Activated T-cell treated with anti-CD3 and anti-CD28 coated beads, Interleukin-2, amount 50 U/mL, for 48 hours (primary cell): ENCODE results near the gene HOXD10.

Experiments
- DNase-seq, 2 experiments: peaks; one replicate each; pipeline ENCODE4 v3.0.0-alpha.2; 2020

HOXD10 gene

DNA sequence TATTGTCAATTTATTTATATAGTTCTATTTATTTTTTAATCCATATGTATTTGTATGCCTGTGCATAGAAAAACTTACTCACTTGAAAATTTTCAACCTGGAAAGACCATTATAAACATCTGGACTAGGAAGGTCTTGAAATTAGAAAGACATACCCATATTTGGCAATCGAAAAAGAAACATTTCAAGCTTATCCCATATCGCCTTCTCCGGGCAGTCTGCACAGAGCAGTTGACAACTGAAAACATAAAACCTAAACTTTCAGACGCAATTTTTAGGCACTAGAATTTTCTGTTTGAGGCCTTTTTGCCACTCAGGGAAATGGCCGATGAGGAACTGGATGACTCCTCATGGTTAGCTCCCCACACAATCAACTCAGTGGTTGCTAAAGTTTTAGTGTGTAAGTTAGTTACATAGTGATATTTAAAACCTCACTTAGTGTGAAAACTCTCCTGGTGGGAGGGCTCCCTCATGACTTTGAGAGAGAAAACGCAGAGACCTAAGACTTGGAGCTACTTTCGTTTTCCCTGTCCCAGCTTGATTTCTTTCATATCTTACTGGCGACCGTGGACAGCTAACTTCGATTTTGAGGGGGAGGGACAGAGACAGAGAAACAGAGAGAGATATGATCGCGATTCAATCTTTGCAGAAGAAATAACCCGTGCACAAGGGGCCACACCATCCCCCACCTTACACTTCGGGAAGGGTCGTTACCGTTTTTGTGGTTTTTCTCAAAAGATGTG is 20.2 kb upstream of the HOXD10 start:
- DNase-seq = peak; percentile 13 to 15

DNA sequence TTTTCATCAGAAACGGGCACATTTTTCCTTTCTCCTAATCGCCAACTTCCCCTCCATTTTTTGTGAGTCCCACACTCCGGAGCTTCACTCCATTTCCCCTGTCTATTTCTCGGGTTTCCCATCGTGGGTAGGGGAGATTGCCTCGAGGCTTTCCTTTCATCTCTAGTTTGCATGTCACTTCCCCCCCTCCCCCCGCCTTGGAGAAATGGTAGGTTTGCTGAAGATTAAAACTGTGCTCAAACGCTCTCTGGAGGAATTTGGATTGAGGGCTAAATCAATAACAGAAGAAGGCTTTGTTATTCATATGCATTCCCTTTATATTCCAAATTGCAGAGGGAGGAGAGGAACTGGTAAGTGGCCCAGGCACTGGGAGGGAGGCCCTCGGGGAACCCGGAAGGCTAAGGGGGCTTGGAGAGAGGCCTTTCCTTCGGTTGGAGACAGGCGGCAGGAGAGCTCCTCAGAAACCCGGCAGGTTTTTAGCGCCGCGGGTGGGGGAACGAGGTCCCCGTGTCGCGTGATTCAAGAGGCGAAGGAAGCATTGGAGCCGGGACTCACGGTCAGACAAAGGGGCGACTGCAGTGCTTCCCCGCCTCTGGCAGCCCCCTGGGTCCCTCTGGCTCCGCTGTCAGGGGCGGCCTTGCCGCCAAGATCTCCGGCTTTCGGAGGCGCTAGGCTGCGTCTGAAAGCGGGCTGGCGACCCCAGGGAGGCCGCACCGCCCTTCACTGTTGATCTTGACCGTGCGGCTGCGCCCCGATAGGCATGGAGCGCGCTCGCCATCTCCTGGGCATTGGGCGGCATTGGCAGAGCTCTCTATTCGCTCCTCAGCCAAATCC is 19.4 kb upstream of the HOXD10 start:
- peak; percentile 76 to 77 for DNase-seq

DNA sequence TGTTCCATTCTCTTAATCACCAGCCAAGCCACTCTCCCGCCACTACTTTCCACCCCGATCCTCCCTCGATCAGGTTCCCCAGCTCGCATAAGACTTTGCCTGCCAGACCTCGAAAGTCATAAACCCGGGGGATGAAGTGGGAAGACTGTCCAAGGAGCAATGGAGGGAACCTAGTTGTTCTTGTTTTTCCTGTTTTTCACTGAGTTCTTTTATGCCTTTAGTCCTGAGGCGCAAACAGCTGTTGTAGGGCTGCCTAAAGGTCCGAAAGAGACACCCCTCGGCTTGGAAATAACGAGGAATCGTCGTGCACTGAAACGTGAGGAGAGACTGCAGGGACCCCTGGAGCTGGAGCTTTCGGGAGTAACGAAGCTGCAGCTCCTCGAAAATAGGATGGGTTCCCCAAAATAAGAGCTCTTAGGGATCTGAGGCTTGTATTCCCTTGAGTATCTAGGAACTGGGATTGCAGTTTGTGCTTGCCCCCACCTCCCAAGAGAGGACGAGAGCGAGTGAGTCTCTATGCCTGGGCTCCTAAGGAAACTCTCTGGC is 18.7 kb upstream of the HOXD10 start:
- no peak for DNase-seq

DNA sequence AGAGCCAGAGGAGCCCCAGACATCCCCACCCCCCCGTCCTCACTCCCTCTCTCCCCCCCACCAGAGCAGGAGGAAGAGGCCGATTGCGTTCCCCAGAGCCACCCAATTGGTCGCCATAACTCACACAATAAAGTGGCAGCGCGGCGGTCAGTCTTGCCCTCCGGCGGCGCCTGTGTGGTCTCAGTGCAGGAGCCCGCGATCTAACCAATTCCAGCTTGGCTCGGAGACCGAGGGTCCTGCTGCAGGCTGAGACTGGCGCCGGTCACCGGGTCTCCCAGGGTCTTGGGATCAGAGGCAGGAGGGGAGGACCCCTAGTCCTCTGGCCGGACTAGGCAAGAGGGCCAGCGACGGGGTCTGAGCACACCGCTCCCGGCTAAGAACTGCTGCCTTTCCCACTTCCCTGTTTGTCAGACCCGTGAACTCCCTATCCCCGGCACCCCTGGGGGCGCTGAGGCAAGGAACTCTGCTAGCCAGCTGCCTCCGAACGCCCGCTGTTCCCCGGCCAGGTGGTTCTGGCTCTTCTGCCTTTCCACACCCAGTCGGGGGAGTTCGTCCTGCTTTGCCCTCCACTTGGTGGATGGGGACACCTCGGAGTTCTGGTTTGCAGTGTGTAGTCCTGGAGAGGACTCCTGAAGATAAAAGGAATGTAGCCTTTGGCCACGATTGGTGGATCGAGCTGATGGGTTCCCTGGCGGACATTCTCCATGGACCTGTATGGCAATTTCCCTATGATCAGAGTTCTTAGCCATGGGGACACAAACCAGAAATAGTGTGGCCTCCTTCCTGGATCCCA is 18.0 kb upstream of the HOXD10 start:
- DNase-seq = peak; percentile 25 to 26

DNA sequence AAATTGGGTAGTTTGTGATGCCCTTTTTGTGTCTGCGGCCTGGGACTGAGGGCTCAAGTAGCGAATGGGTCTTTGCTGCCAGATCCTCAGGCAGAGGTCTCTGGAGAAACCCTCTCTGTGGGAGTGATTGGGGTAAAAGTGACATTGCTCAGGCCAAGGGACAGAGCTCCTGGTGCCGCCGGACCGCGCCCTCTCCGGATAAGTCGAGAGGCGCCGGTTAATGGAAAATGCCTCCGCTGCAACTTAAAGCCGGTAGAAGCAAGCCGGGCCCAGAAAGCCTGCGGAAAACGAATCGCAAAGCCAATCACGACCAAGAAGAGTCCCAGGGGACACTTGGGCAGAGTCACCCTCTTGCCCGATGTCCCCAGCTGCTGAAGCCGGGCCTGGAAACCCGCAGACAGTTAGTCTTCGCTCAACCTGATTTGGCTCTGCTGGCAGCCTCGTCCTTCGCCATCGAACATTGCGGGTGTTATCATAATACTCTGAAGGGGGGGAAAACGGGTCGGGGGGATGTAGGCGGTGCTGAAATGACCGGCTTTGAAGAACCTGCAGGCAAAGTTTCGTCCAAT is 17.3 kb upstream of the HOXD10 start:
- peak in 1 of 2 experiments; percentile 26 for DNase-seq

DNA sequence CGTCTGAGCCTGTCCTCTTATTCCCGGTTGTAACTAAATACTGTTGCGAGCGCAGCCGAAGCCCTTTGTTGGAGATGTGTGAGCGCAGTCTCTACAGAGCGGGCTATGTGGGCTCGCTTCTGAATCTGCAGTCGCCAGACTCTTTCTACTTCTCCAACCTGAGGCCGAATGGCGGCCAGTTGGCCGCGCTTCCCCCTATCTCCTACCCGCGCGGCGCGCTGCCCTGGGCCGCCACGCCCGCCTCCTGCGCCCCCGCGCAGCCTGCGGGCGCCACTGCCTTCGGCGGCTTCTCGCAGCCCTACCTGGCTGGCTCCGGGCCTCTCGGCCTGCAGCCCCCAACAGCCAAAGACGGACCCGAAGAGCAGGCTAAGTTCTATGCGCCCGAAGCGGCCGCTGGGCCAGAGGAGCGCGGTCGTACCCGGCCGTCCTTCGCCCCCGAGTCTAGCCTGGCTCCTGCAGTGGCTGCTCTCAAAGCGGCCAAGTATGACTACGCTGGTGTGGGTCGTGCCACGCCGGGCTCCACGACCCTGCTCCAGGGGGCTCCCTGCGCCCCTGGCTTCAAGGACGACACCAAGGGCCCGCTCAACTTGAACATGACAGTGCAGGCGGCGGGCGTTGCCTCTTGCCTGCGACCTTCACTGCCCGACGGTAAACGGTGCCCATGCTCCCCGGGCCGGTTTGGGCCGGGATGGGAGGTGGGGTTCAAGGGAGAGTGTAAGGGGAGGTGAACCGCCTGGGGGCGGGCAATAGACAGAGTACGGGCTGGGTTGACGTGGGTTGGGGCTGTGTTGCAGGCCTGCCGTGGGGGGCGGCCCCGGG is 16.6 kb upstream of the HOXD10 start, which contains the start of gene HOXD12:
TSS of gene HOXD12 (plus strand) at position 68 of the 819 bp plus-strand sequence. CDS start at position 75, 7 bp downstream.
- DNase-seq = peak in 1 of 2 experiments; percentile 23

DNA sequence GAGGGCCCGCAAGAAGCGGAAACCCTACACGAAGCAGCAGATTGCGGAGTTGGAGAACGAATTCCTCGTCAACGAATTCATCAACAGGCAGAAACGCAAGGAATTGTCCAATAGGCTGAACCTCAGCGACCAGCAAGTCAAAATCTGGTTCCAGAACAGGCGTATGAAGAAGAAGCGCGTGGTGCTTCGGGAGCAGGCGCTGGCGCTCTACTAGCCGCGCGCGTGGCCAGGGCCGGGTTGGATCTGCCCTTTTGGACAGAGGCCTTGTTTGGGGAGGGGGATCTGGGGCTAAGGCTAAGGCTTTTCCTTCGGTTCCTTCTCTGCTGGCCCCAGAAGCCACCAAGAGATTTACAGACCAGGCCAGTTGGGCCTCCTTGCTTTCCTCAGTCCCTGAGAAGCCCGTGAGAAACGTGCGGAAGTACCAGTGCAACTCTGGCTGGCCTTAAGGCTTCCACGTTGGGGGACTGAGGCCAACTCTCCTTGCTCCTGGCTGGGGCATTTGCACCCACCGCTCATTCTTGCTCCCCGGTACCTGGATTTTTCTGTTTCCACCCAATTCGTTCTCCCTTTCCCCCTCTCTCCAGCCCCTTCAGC is 15.9 kb upstream of the HOXD10 start:
- DNase-seq = peak; percentile 16 to 17

DNA sequence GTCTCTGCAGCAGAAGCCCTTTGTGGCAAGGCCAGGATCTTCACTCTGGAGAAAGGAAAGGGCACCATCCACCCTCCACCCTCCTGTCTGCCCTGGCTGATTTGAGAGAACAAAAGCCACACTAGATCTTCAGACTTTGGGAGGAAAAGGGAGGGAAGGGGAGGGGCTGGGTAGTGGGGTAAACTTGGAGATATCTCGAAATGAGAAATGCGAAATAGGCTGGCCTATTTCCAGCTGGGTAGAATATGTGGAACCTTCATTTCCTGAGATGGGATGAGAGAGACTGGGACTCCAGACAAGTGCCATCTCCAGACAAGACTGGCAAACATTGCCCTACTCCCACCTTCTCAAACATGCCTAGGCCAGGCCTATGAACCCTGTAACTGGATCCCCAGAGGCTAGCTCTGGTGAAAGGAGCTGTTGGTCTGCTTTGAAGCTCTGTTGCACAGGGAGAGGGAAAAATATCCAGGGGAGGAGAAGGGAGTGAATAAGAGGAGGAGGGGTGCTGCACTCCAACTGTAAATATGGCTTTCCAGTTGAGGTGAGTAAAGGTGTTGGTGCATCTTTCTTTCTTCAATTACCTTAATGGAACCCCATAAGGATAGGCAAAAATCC is 15.3 kb upstream of the HOXD10 start:
- peak in 1 of 2 experiments; percentile 10 for DNase-seq

DNA sequence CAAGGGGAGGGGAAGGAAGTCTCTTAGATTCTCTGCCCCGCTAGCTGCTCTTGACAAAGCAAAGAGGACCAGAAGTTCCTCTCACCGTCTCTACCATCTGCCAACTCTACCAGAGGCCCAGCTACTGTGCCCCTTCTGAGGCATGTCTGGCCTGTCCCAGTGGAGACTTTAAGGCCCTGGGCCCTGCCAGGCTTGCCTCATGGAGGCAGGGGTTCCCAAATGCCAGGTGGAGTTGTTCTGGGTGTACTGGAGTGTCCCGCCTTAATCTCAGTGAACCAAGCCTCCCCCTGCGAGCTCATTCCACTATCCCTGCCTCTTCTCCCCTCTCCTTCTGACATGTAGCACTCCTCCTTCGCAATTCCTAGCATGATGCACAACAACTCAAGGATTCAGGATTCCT is 14.7 kb upstream of the HOXD10 start:
- peak in 1 of 2 experiments; percentile 13 for DNase-seq

DNA sequence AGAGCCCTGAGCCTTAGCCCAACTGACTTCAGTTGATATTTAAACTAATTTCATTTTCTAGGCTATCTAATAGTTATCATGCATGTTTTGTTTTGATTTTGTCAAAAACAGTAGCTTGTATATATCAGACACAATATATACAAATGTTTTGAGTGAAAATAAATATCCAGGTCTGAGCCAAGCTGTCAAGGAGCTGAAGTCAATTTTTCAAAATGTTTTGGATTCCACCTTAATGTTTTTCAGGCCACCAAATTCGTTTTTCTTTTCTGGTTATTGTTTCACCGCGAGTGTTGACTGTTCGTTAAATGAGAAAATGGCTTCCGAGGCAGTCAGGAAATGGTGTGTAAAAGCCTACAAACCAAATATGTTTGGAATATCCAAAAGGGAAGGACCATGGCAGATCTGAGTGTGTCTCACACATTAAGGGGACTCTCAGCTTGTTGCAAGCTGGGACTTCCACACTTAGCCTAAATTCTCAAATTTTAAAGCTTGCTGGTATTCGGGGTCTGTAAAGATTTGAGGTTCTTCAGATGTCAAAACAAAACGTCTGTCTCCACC is 14.2 kb upstream of the HOXD10 start:
- no peak for DNase-seq

DNA sequence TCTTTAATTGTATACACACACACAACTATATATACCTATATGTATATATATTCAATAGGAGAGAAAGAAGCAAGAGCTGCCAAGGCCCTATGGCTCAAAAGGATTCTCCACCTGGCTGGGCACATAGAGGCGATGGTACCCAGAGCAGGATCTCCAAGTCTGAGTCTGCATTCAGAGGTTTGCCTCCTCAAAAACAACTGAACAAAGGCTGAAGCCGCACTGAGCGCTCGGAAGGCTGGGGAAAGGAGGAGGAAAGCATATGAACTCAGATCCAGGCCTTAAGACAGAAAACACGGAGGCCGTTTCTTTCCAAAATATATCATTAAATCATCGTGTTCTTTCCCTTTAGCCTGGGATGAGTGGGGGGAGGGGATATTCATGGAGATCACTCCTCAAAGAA is 13.4 kb upstream of the HOXD10 start:
- DNase-seq = peak in 1 of 2 experiments; percentile 10

DNA sequence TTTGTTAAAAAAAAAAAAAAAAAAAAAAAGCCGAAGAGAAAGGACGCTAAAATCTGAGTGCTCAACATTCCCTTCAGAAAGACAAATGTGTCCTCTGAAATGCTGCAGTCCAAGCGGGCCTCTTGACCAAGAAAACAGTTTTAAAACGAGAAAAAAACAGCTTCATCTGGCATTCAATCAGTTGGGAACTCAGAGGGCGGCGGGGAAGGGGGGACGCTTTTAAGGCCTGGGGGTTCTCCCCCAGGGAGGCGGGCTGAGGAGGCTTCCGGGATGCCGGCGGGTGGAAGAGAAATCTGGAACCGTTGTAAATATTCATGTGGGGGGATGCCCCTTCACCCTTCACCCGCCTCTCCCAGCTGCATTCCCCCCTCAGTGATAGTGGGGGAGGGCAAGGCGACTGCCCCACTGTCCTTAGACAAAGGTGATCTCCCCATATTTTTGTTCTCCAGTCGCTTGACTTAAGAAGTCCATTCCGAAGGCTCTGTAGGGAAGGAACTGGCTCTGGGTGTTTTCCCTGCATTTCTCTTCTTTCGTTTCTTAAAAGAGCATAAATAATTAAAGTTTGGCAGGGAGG is 12.7 kb upstream of the HOXD10 start:
- peak in 1 of 2 experiments; percentile 13 for DNase-seq

DNA sequence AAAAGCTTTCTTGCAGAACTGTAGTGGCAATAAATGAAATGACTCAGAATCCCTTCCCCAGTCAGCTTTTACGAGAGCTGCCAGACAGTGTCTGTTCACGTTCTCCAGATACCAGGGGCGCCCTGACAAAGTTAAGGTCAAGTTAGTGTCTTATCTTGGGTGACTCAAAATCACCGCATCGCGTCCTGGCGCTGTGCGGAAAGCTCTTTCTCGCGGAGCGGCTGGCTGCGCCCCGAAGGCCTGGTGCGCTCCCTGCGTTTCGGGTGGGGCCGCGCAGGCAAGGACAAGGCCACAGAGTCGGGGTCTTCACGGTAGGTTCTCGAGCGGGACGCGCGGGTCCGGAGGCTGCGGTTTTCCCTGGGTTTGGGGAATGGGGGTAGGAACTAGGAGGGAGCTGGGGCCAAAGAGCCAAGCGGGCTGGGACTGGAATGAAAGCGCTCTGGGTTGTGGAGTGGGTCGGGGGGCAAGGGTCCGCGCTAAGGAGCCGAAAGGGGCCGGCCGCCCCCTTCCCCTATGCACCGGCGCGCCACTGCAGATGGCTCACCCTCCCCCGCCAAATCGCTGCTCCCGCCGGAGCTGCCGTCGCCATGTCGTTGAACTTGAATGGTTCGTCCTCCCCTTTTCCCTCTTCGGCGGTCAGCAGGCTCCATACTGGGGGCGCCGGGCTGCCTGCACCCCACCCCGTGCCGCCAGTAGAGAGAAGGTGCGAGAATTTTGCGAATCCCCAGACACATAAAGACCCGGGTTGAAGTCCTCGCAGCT is 12.1 kb upstream of the HOXD10 start:
- DNase-seq = peak in 1 of 2 experiments; percentile 20

DNA sequence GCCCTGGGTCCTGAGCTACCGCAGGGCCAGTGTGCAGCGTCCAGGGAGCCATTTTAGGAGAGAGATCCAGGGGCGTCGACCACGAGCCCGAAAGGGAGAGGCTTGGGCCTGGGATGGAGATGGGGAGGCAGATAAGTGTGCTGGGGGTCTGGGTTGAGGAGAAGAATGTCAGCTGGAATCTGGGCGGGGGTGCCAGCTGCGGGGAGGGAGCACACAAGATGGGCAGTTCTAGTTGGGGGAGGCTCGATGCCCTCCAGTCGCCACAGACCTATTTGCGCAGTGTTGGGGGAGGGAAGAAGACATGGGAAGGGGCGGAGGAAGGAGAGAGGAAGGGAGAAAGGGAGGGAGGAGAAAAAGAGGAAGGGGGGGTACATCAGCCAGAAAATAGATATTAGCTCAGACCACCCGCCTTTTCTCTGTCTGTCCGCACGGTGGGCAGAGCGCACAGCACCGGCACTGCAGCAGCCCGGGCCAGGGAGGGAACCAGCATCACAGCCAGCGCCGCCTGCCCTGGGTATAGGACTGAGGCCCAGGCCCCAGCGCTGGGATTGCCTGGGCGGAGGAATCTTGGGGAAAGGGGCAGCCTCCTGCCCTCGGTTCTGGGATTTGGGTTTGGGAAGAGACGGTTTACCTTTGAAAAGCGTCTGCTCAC is 11.4 kb upstream of the HOXD10 start:
- DNase-seq = peak in 1 of 2 experiments; percentile 14

DNA sequence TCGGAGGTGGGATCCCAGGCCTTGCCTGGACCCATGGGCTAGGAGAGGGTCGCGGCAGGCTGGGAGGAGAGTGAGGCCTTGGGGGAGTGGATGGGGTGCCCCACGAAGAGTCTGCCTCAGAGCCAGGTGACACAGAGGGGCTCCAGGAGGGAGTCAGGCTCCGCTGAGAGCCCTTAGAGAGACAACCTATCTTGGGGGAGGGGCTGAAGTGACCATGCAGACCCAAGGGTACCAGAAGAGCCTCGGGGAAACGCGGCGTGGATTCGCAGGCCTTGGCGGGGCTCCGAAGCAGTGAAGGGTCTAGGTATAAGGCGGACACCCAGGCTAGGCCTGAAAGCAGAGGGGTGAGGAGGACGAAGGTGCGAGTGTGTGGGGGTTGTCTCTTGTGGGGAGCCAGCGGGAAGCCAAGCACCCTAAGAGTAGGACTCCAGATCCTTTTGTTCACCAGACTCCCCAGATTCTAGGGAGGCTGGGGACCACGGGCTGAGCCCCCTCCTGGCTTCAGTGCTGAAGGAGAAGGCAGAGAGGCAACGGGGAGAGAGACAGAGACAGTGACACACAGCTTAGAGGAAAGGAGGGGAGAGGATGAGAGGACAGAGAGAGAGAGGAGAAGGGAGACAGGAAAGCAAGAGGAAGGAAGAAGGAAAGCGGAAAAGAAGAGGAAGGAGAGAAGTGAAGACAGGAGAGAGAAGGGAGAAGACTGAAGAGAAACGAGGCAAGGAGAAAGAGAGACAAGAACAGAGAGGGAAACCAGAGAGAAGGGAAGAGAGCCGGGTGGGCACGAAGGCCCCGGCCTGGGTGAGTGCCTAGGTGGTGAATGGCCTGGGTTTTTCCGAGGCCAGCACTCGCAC is 10.6 kb upstream of the HOXD10 start:
- peak in 1 of 2 experiments; percentile 18 for DNase-seq

DNA sequence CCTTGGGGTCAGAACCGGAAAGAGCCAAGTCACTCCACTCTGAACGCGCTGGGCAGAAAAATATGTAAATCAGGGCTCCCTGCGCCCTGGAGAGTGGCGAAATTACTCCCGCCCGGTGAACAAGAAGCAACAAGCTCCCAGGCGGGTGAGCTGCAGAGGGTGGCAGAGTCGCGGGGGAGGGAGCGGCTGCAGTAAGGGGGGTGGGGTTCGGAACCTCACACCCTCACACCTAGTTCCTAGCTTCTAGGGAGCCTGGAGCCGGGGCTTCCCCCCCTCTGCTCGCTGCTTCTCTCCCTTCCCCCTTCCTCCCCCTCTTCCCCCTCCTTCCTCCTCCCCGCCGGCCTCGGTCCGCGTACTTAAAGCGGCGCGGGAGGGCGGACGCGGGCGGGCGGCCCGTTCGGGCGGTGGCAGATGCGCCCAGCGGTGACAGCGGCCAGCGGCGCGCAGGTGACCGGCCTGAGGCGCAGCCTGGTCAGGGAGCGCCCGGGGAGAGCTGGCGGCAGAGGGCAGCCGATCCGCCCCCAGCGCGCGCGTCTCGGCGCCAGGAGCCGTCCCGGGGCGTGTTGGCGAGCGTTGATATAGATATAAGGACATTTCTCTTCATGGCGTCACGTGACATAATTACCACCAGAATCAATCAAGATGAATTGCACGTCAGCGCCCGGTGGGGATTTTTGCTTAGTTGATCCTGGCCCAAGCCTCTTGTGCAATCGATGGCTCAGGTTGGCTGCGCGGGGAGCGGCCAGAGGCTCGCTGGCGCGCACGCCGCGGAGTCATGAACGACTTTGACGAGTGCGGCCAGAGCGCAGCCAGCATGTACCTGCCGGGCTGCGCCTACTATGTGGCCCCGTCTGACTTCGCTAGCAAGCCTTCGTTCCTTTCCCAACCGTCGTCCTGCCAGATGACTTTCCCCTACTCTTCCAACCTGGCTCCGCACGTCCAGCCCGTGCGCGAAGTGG is 9.7 kb upstream of the HOXD10 start, which contains the start of gene HOXD11:
TSS of gene HOXD11 (plus strand) at position 700 of the 959 bp plus-strand sequence. CDS start at position 776, 76 bp downstream.
- DNase-seq = peak in 1 of 2 experiments; percentile 44
